C4-2B (cell line): ENCODE measurements around the gene HIRA.

Experiments used
- H3K27ac ChIP-seq: fragments of 450-650 bp; 2 replicates; pipeline ENCODE4 v1.5.1; 2017
- CTCF ChIP-seq: fragments of 450-650 bp; conservative IDR thresholded peaks from 2 replicates; pipeline ENCODE4 v1.5.1; 2017; ENCODE audit warnings: mild to moderate bottlenecking
- ZFX ChIP-seq: fragments of 450-650 bp; IDR thresholded peaks from 2 replicates; pipeline ENCODE4 v1.6.1; 2017

The HIRA gene

DNA sequence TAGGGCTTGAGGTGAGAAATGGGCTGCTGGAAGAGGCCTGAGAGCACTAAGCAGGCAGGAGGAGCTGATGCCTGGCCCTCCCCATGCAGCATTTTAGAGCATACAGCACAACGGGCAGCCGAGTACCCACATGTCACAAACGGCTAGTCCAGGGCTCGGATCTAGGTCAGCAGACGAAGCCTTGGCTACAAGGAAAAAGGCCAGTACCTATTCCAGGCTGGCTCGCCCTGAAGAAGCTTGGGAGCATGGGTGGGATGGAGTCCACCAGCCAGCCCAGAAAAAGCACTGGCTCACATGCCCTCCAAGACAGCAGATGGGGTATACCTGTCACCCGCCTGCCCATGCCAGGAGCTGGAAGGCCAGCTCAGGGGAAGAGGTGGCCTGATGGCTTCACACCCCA is 37.9 kb upstream of the HIRA start:
- H3K27ac ChIP-seq, result no peak overlapping the region
- TF ChIP-seq CTCF (no peak), ZFX (no peak)

GRCh38 chr22:19467912-19468311 is 36.4 kb upstream of the HIRA start:
- TF ChIP-seq ZFX (no peak), CTCF (no peak)

GRCh38 chr22:19466848-19467752 is 35.6 kb upstream of the HIRA start:
- TF ChIP-seq ZFX, result no peak
- TF ChIP-seq CTCF, result no peak
- no peak overlapping the region for H3K27ac ChIP-seq

More at GRCh38 chr22:19467912-19468311, 36.4 kb upstream of the HIRA start:
- no peak overlapping the region for H3K27ac ChIP-seq

- H3K27ac ChIP-seq, result no peak overlapping the region
- TF ChIP-seq ZFX, result no peak
- TF ChIP-seq CTCF, result no peak
Measured at GRCh38 chr22:19466126-19466716, 34.7 kb upstream of the HIRA start.

GRCh38 chr22:19464975-19465374 is 33.4 kb upstream of the HIRA start:
- no peak overlapping the region for H3K27ac ChIP-seq
- no peak for TF ChIP-seq CTCF
- no peak for TF ChIP-seq ZFX

DNA sequence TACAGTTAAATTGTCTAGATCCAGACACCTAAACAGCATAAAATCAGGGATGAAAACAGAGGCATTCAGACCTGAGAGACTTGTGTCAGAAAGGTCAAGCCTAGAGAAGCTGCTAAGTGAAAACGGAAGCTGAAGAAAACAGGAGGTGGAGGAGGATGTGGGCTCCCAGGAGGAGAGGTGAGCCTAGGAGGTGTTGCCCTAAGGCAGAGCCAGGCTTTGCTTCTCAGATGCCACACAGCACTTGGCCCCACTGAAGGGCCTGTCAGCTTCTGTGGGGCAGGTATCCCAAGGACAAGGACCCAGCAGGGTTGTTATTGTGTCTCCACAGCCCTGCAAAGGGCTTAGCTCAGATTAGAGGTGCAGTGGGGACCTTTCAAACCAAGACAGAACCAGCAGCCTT is 33.0 kb upstream of the HIRA start:
- H3K27ac ChIP-seq, result no peak overlapping the region

More for the DNA sequence above, 33.0 kb upstream of the HIRA start:
- TF ChIP-seq ZFX (no peak), CTCF (no peak)
